ENCODE data around the gene PCDHGB6.
"Not testable (repeated sequence)": the region's sequence is repeated elsewhere in the genome, so short reads cannot be mapped to it uniquely, and the experiment has no call there.

Gene PCDHGB6

GRCh38 chr5:141419074-141419880 is 11.5 kb downstream of the PCDHGB6 start:
- no peak for DNase-seq (ENCODE audit: low read depth in 2 of 2)

DNA sequence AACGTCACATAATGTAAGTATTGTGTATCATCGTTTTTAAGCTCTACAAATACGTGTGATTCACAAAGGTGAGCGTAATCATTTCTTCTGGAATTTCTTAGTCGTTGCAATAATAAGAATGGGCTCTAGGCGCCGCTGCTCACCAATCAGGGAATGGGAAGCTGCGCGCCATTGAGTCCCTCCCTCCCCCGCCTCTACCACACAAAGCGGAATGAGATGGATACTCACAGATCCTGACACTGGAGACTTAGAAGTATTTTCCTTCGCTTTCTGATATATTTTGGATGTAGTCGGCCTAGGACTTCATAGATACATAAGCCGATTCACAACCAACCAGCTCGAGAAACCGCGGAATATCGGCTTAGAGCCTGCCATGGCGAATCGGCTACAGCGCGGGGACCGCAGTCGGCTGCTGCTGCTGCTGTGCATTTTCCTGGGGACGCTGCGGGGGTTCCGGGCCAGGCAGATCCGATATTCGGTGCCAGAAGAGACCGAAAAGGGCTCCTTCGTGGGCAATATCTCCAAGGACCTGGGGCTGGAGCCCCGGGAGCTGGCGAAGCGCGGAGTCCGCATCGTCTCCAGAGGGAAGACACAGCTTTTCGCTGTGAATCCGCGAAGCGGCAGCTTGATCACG is 13.2 kb downstream of the PCDHGB6 start, which contains the start of gene PCDHGA11:
Gene PCDHGA11, plus strand, starts transcription at position 197 of the 634 bp plus-strand sequence. Its CDS starts 177 bp downstream, at position 374.
- DNase-seq (ENCODE audit: low read depth in 2 of 2), result no peak

DNA sequence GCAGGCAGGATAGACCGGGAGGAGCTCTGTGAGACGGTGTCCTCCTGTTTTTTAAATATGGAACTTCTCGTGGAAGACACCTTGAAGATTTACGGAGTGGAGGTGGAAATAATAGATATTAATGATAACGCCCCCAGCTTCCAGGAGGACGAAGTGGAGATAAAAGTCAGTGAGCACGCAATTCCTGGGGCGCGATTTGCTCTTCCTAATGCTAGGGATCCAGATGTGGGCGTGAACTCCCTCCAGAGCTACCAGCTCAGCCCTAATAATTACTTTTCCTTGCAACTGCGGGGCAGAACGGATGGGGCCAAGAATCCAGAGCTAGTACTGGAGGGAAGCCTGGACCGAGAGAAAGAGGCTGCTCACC is 13.7 kb downstream of the PCDHGB6 start:
- no peak for DNase-seq (ENCODE audit: low read depth in 2 of 2)

- DNase-seq (ENCODE audit: low read depth in 2 of 2), result no peak
Observed at GRCh38 chr5:141422742-141423291, 15.0 kb downstream of the PCDHGB6 start.

DNA sequence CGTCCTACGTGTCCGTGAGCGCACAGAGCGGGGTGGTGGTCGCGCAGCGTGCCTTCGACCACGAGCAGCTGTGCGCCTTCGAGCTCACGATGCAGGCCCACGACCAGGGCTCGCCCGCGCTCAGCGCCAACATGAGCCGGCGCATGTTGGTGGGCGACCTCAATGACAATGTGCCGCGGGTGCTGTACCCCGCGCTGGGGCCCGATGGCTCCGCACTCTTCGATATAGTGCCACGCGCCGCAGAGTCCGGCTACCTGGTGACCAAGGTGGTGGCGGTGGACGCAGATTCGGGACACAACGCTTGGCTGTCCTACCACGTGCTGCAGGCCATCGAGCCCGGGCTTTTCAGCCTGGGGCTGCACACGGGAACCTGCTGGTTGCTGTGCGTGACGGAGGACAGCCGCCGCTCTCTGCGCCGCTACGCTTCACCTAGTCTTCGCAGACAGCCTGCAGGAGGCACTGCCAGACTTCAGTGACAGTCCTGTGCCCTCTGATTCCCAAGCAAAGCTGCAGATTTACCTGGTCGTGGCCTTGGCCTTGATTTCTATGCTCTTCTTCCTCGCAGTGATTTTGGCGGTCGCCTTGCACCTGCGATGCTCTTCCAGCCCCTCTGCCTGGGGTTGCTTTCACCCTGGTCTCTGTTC is 20.1 kb downstream of the PCDHGB6 start:
- DNase-seq (ENCODE audit: low read depth in 2 of 2), result no peak

- no peak for DNase-seq (ENCODE audit: low read depth in 2 of 2)
Observed at GRCh38 chr5:141430332-141431113, 22.7 kb downstream of the PCDHGB6 start, which contains the start of gene PCDHGA12. Gene PCDHGA12 (plus strand): TSS chr5:141430507. CDS start chr5:141430760, 253 bp downstream.

DNA sequence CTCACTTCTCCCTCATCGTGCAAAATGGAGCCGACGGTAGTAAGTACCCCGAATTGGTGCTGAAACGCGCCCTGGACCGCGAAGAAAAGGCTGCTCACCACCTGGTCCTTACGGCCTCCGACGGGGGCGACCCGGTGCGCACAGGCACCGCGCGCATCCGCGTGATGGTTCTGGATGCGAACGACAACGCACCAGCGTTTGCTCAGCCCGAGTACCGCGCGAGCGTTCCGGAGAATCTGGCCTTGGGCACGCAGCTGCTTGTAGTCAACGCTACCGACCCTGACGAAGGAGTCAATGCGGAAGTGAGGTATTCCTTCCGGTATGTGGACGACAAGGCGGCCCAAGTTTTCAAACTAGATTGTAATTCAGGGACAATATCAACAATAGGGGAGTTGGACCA is 23.5 kb downstream of the PCDHGB6 start:
- no peak for DNase-seq (ENCODE audit: low read depth in 2 of 2)

DNA sequence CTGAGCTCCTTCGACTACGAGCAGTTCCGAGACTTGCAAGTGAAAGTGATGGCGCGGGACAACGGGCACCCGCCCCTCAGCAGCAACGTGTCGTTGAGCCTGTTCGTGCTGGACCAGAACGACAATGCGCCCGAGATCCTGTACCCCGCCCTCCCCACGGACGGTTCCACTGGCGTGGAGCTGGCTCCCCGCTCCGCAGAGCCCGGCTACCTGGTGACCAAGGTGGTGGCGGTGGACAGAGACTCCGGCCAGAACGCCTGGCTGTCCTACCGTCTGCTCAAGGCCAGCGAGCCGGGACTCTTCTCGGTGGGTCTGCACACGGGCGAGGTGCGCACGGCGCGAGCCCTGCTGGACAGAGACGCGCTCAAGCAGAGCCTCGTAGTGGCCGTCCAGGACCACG is 24.5 kb downstream of the PCDHGB6 start:
- DNase-seq (ENCODE audit: low read depth in 2 of 2), result not testable (repeated sequence)

DNA sequence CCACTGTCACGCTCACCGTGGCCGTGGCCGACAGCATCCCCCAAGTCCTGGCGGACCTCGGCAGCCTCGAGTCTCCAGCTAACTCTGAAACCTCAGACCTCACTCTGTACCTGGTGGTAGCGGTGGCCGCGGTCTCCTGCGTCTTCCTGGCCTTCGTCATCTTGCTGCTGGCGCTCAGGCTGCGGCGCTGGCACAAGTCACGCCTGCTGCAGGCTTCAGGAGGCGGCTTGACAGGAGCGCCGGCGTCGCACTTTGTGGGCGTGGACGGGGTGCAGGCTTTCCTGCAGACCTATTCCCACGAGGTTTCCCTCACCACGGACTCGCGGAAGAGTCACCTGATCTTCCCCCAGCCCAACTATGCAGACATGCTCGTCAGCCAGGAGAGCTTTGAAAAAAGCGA is 24.9 kb downstream of the PCDHGB6 start:
- DNase-seq (ENCODE audit: low read depth in 2 of 2), result not testable (repeated sequence)

DNA sequence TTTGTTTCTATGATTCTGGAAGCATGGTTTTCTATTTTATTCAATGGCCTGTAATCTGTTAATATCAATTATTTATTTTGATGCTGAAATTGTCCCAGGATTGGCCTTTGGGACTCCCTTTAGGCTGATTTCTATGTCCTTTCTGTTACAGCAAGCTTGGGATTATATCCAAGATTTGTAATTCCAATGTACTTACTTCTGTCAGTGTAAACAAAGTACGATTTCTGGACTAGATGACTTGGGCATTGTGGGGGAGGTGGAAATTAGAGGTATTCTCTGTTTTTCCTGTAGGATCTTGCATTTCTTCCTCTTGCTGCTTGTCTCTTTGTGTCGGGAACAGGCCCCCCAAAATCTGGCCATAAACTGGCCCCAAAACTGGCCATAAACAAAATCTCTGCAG is 26.2 kb downstream of the PCDHGB6 start:
- DNase-seq (ENCODE audit: low read depth in 2 of 2), result no peak

GRCh38 chr5:141437221-141437620 is 29.4 kb downstream of the PCDHGB6 start:
- DNase-seq (ENCODE audit: low read depth in 2 of 2), result no peak

- DNase-seq (ENCODE audit: low read depth in 2 of 2), result no peak
Observed at GRCh38 chr5:141439411-141440141, 31.8 kb downstream of the PCDHGB6 start.

DNA sequence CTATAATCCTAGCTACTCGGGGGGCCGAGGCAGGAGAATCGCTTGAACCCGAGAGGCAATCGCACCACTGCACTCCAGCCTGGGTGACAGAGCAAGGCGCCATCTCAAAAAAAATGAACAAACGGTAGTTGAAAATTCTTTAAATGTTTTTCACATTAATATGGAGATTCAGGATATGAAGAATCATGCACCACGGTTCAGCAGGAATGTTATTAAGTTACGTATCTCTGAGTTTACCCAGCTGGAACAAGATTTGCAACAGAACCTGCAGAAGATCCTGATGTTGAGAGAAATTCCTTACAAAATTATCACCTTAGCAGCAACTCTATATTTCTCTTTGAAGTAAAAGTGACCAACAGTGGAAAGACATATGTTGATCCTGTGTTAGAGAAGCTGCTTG is 32.5 kb downstream of the PCDHGB6 start:
- DNase-seq (ENCODE audit: low read depth in 2 of 2), result no peak

- no peak for DNase-seq (ENCODE audit: low read depth in 2 of 2)
Observed at GRCh38 chr5:141441571-141442170, 33.9 kb downstream of the PCDHGB6 start.
